Measurements from ENCODE around the gene CARNS1.
A peak's percentile ranks its signal among the peaks of the same experiment; 100 is the strongest.

The CARNS1 gene

DNA sequence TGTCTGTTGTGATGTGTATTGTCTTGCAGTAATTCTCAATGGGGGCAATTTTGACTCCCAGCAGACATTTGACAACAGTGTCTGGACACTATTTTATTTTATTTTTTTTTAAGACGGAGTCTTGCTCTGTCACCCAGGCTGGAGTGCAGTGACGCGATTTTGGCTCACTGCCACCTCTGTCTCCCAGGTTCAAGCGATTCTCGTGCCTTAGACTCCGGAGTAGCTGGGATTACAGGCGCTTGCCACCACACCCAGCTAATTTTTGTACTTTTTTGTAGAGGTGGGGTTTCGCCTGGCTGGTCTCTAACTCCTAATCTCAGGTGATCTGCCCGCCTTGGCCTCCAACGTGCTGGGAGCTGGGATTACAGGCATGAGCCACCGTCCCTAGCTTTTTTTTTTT lies 14.2 kb downstream of the CARNS1 start:
- no peak for DNase-seq

DNA sequence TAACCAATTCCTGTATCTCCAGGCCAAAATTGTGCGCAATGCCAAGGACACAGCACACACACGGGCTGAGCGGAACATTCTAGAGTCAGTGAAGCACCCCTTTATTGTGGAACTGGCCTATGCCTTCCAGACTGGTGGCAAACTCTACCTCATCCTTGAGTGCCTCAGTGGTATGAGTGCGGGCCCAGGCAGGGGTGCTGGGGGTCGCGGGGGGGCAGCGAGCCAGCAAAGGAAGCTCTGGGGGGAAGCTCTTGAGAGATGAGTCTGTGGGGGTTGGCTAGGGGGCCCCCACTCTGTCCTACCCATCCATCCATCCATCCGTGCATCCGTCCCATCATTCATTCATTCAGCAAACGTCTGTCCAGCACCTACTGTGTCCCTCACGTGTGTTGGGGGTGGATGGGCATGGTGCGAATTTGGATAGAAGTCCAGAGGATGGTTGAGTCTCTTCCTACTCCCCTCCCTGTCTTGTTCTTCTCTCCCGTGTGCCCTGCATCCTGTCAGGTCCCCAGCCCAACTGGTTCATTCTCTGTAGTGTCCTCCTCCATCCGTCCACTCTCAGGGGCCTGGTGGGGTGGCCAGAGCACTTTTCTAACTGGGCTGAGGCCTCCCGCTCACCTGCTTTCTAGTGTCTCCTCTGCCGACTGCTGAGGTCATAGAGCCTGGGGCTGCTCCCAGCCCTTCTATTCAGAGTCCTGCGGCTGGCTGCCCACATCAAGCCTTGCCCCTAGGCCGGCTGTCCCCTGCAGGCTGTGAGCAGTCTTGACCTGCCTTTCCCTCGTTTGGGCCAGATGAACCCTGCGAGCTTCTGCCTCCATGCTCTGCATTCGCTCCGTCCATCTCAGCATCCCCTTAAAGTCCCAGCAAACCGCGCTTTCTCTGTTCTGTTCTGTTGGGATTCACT lies 16.1 kb downstream of the CARNS1 start:
- DNase-seq: no peak

- no peak for DNase-seq
Measured at GRCh38 chr11:67432655-67433349, 17.3 kb downstream of the CARNS1 start.

- DNase-seq: no peak
Measured at GRCh38 chr11:67433536-67434394, 18.3 kb downstream of the CARNS1 start.

DNA sequence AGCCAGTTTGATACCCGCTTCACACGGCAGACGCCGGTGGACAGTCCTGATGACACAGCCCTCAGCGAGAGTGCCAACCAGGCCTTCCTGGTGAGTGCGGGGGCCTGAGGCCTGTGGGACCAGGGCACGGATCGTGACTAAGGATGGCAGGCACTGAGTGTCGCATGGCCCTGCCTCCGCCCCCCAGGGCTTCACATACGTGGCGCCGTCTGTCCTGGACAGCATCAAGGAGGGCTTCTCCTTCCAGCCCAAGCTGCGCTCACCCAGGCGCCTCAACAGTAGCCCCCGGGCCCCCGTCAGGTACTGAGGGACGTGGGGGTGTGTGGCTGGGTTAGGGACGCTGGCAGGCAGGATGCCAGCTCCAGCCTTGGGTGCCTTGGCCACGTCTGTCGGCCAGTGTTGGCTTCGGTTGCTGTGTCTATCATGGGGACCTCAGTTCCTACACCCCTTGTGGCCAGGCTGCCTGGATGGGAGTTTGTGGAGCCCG lies 19.0 kb downstream of the CARNS1 start:
- DNase-seq: no peak

- no peak for DNase-seq
Measured at GRCh38 chr11:67435031-67435726, 19.7 kb downstream of the CARNS1 start.

DNA sequence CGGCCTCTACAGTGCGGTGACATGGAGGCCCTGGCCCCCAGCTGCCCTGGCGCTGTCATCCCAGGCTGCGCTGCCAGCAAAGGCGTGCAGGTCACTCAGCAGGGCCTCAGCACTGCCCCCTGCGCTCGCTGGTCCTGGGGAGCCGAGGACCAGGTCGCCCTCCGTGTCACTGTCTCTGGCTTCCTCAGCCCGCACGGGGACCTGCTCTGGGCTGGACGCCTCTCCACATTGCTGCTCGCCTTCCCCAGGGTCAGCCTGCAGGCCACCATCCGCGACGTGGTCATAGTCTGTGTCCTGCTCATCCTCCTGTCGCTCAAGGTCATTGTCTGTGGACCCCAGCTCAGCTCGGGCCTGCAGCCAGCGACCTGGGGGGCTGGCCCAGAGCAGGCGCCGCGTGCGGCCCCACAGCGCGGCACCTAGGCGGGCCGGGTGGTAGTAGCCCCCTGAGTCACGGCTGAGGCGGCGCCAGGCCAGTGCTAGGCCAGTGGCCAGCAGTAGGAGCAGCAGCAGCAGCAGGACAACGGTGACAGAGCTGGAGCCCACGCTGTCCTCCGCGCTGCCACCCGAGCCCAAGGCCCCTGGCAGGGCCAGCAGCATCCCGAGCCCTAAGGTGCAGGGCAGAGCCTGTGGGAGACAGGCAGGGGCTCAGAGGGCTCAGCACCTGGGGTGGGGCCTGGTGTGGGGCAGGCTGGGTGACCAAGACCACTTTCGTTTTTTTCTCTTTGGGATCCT lies 20.4 kb downstream of the CARNS1 start:
- DNase-seq: no peak

- DNase-seq: no peak
Measured at GRCh38 chr11:67436459-67437081, 21.1 kb downstream of the CARNS1 start.

DNA sequence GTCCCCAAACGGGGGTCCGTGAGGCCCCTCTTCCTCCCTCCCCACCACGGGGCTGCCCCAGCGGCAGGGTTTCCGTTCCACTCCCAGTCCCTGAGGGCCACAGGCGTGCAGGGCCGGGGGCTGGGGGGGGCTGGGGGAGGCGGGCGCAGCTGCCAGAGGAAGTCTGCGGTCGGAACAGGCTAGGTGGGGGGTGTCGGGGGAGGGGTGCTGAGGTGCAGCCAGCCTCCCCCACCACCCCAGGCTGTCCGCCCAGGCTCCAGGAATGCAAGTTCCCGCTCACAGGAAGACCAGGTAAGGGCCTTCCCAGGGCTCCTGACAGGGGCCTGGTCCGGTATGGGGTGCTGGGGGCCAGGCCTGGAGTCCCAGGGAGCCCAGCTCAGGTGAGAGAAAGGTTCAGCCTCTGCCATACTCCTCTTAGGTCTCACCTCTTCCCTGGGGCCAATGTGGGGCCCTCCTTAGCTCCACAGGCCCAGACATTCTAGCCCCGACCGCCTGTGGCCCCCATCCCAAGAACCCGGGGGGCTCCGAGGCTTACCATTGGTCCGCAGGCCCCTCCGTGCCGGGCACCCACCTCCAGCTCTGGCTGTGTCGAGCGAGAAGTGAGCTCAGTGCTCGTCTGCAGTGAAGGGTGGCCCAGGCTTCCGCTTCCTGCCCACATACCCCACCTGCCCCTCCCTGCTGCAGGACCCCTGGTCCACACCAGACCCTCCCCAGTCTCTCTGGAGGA lies 21.8 kb downstream of the CARNS1 start, which contains the start of gene PTPRCAP:
TSS of gene PTPRCAP (minus strand) at position 601 of the 727 bp plus-strand sequence. CDS start at position 538, 63 bp downstream.
- DNase-seq: no peak

DNA sequence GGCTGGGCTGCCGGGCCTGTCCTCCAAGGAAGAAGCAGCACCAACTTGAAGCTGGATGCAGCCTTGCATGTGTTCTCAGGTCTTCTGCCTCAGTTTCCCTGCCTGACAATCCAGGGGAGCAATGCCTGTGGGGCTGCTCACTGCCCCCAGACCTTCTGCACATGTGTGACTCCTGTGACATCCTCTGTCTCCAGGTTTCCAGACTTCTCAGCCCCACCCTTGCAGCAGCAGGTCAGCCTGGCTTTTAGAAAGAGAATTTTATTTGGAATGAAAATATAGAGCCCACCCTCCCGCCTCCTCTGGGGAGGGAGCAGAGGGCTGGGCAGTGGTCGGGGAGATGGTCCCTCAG lies 22.3 kb downstream of the CARNS1 start:
- no peak for DNase-seq

- no peak for DNase-seq
Measured at GRCh38 chr11:67438158-67438902, 22.9 kb downstream of the CARNS1 start.

DNA sequence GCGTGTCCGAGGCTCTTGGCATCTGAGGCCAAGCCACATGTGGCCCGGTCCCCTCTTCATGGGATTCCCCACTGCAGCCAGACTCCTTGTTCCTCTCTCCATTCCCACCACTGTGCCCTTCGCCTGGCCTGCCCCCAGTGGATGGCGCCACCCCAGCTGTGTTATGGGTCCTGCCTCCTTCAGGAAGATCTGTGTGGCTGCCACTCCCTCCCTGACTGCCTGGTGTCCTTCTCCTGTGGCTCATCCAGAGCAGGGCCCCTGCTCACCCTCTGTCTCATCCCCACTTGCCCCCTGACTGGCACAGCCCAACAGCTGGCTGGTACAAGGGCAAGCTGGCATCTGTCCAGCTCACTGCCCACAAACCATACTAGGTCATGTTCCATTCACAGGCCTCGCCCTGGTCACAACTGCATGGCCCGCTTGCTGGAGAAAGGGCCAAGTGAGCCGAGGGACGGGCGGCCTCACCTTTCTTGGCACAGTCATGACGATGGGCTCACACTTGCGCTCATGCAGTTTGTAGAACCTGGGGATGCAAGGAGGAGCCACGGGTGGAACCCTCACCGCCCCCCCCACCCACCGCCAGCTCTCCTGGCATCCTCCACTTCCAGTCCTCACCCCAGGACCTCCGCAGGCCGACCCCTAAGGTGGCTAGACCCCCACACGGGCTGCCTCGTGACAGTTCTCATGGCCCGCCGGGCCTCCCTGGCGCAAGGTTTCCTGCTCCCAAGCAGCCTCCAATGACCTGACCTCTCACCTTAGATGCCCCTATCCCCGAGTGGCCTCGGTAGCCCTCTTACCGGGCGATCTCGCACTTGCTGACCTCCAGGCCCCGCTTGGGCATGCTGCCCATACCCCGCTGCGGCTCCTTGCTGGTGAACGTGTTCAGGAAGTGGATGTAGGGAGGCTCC lies 24.1 kb downstream of the CARNS1 start:
- peak; percentile 59 for DNase-seq

GRCh38 chr11:67440229-67441097 lies 25.0 kb downstream of the CARNS1 start:
- no peak for DNase-seq

- DNase-seq: peak; percentile 46
Measured at GRCh38 chr11:67441098-67441563, 25.7 kb downstream of the CARNS1 start.

DNA sequence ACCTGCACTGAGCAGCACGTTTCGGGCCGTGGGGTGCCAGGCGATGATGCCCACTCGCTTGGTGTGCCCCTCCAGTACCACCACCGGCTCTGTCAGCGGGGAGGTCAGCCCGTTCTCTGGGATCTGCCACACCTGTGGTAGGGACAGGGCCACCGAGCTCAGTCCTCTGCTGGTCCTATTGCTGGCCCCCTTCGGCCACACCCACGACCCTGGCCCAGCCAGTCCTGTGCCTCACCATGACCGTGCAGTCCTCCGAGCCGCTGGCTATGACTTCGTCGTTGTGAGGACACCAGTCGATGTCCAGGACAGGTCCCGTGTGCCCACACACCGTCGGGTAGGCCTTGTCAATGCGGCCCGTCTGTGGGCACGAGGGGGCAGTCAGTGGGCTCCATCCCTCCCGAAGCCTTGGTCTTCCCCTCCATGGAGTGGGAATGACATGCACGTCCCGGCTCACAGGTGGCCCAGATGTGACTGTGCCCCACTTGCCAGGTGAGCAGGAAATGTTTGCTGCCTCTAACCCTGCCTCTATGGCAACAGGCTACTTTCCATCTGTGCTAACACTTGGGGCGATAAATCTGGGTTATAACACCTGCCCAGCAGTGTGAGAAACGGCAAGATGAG lies 26.4 kb downstream of the CARNS1 start:
- peak; percentile 46 for DNase-seq

GRCh38 chr11:67442504-67443404 lies 27.3 kb downstream of the CARNS1 start:
- no peak for DNase-seq

Data from RPMI8226 (cell line).